ENCODE measurements around the gene CHST11.
A peak's percentile ranks its signal among the peaks of the same experiment; 100 is the strongest.
"Not testable (repeated sequence)": the region's sequence is repeated elsewhere in the genome, so short reads cannot be mapped to it uniquely, and the experiment has no call there.

The CHST11 gene

GRCh38 chr12:104790296-104791125, 333.8 kb downstream of the CHST11 start:
- DNase-seq = peak; percentile 31

- DNase-seq = no peak
Observed at GRCh38 chr12:104792570-104792969, 335.8 kb downstream of the CHST11 start.

- no peak for DNase-seq
Observed at GRCh38 chr12:104793285-104793684, 336.5 kb downstream of the CHST11 start.

- no peak for DNase-seq
Observed at GRCh38 chr12:104793968-104794367, 337.2 kb downstream of the CHST11 start.

- no peak for DNase-seq
Observed at GRCh38 chr12:104796475-104796862, 339.7 kb downstream of the CHST11 start.

GRCh38 chr12:104799458-104799857, 342.7 kb downstream of the CHST11 start:
- no peak for DNase-seq

- DNase-seq = no peak
Observed at GRCh38 chr12:104801005-104801404, 344.3 kb downstream of the CHST11 start.

- no peak for DNase-seq
Observed at GRCh38 chr12:104801427-104801826, 344.7 kb downstream of the CHST11 start.

GRCh38 chr12:104802208-104802607, 345.5 kb downstream of the CHST11 start:
- no peak for DNase-seq

GRCh38 chr12:104805186-104805585, 348.4 kb downstream of the CHST11 start:
- no peak for DNase-seq

GRCh38 chr12:104806194-104806593, 349.4 kb downstream of the CHST11 start:
- DNase-seq = not testable (repeated sequence)

GRCh38 chr12:104809251-104809650, 352.5 kb downstream of the CHST11 start:
- DNase-seq = no peak

GRCh38 chr12:104809706-104810385, 353.1 kb downstream of the CHST11 start:
- no peak for DNase-seq
